Calu3 (cell line): ENCODE results near the gene ZKSCAN3. TPM values are rescaled to one million over a fixed set of nuclear protein-coding genes. Genes with fewer than 3 reads are reported as not detected.

Experiments used
- BruUV-seq: library from RNA; stranded (reverse); fragments of 400-500 nt; replicated peaks from 2 replicates; lab custom pipeline; 2021; lab: Mats Ljungman, UMichigan
- CTCF ChIA-PET: fragments of 300-600 bp; sonication (Branson Sonifier 250); formaldehyde crosslinking; loops from one replicate; lab custom pipeline; 2022; ENCODE audit warnings: antibody characterized with exemption; lab: Charles Lee
- DNase-seq: peaks from one replicate; pipeline ENCODE4 v3.0.0; 2022
- H3K27ac Mint-ChIP-seq: one replicate; pipeline ENCODE4 v1.8.0; 2022; ENCODE audit warnings: mixed read lengths; ENCODE audit not compliant: unreplicated experiment
- H3K27me3 Mint-ChIP-seq: one replicate; pipeline ENCODE4 v1.8.0; 2022; ENCODE audit warnings: mixed read lengths; ENCODE audit not compliant: unreplicated experiment
- H3K36me3 Mint-ChIP-seq: one replicate; pipeline ENCODE4 v1.8.0; 2022; ENCODE audit warnings: mild to moderate bottlenecking, moderate library complexity, mixed read lengths; ENCODE audit not compliant: insufficient read depth, unreplicated experiment
- H3K4me1 Mint-ChIP-seq: one replicate; pipeline ENCODE4 v1.8.0; 2022; ENCODE audit warnings: mild to moderate bottlenecking, low read depth, mixed read lengths; ENCODE audit not compliant: unreplicated experiment
- H3K4me3 Mint-ChIP-seq: one replicate; pipeline ENCODE4 v1.8.0; 2022; ENCODE audit warnings: mild to moderate bottlenecking, low read depth, moderate library complexity, mixed read lengths; ENCODE audit not compliant: unreplicated experiment
- H3K9me3 Mint-ChIP-seq: one replicate; pipeline ENCODE4 v1.8.0; 2022; ENCODE audit warnings: low read depth, mixed read lengths; ENCODE audit not compliant: unreplicated experiment
- CTCF ChIP-seq: fragments of 200-600 bp; IDR thresholded peaks from one replicate; pipeline ENCODE4 v1.8.0; 2022; ENCODE audit warnings: antibody characterized with exemption; ENCODE audit not compliant: unreplicated experiment
- intact Hi-C: fragments of 100-400 bp; cut with micrococcal nuclease; formaldehyde crosslinking; loops from one replicate; pipeline ENCODE4 v1.10.0; 2022; ENCODE audit not compliant: unreplicated experiment
- total RNA-seq: library from RNA; stranded (reverse); gene quantifications from 2 replicates; pipeline ENCODE4 v1.2.3, GENCODE V29; 2022

ZKSCAN3 gene
- total RNA-seq, 1 experiment from 2014 or later: 7.8 TPM

DNA sequence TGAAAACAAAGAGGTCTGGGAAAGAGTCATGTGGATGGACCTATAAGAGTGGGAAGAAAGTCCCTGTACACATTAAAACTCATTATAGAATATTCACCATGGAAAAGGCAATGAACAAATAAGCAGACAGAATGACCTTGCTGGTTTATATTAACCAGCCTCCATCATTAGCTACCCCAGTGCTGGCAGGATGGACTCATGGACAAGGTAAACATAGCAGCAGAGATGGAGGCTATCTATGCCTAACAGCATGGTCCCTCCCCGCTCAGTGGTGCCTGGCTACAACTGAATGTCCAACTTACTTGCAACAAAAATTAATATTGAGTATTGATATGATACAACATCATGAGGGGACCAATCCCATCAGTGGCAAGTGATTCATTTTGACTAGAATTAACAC, 4.5 kb upstream of the ZKSCAN3 start:
- DNase-seq: no peak
- Mint-ChIP-seq H3K36me3 (peaks cover 9% of the 10 kb centered on the region), H3K9me3 (peaks cover 3% of the 10 kb centered on the region), H3K4me1 (no peaks in the 10 kb centered on the region), H3K27me3 (peaks cover 32% of the 10 kb centered on the region), H3K4me3 (no peak overlapping the region), H3K27ac (no peak overlapping the region)
- CTCF ChIA-PET: interaction anchor here (0.7 to 1.0 kb wide), 3 partner anchors 11 to 204 kb away, joined by 3 read pairs; partner anchors contain the start of genes ZKSCAN8 and ZSCAN26
- no peak for TF ChIP-seq CTCF
- no TSS peak for BruUV-seq
- intact Hi-C loops: no loop called here

- TF ChIP-seq CTCF: no peak
- BruUV-seq: no TSS peak
- H3K4me3 Mint-ChIP-seq: no peak overlapping the region
- H3K4me1 Mint-ChIP-seq: peaks cover 18% of the 10 kb centered on the region
- CTCF ChIA-PET: interaction anchor here (1.5 kb wide), 1 partner anchor 79 kb away, joined by 3 read pairs; no protein-coding TSS in a partner anchor
- intact Hi-C loops: no loop called here
- peaks cover 14% of the 10 kb centered on the region for H3K36me3 Mint-ChIP-seq
- DNase-seq: no peak
- no peaks in the 10 kb centered on the region for H3K9me3 Mint-ChIP-seq
- no peak overlapping the region for H3K27ac Mint-ChIP-seq
- peaks cover 32% of the 10 kb centered on the region for H3K27me3 Mint-ChIP-seq
These were observed 2.6 kb upstream of the ZKSCAN3 start for GRCh38 chr6:28347119-28347518.

- peak overlapping the region; percentile 100 for H3K4me3 Mint-ChIP-seq
- CTCF ChIA-PET: interaction anchor here (0.5 to 0.6 kb wide), 2 partner anchors 393 to 1171 kb away, joined by 3 to 5 read pairs; no protein-coding TSS in a partner anchor
- intact Hi-C loops: no loop called here
These were observed 329 bp upstream of the ZKSCAN3 start for GRCh38 chr6:28349344-28349891.

GRCh38 chr6:28351087-28351486, 1.3 kb downstream of the ZKSCAN3 start:
- Mint-ChIP-seq H3K4me1 (peaks cover 25% of the 10 kb centered on the region), H3K9me3 (no peaks in the 10 kb centered on the region), H3K27ac (peak overlapping the region; percentile 96), H3K4me3 (peak overlapping the region; percentile 100), H3K27me3 (peaks cover 19% of the 10 kb centered on the region), H3K36me3 (peaks cover 20% of the 10 kb centered on the region)
- intact Hi-C loops: loop anchor here (5.0 to 10.0 kb wide), 2 partner anchors 69 to 516 kb away; partner anchors contain the start of gene PGBD1
- no TSS peak for BruUV-seq
- TF ChIP-seq CTCF: no peak
- CTCF ChIA-PET: interaction anchor here (0.7 kb wide), 1 partner anchor 219 kb away, joined by 3 read pairs; no protein-coding TSS in a partner anchor
- DNase-seq: no peak

More at GRCh38 chr6:28349344-28349891, 329 bp upstream of the ZKSCAN3 start:
- TF ChIP-seq CTCF: no peak
- H3K27ac Mint-ChIP-seq: peak overlapping the region; percentile 96
- H3K4me1 Mint-ChIP-seq: peaks cover 24% of the 10 kb centered on the region
- peaks cover 32% of the 10 kb centered on the region for H3K27me3 Mint-ChIP-seq
- no peaks in the 10 kb centered on the region for H3K9me3 Mint-ChIP-seq
- H3K36me3 Mint-ChIP-seq: peaks cover 14% of the 10 kb centered on the region
- BruUV-seq: no TSS peak
- no peak for DNase-seq
